HG02943 (cell line): ENCODE data around the gene TFPI.
"Not testable (repeated sequence)": the region's sequence is repeated elsewhere in the genome, so short reads cannot be mapped to it uniquely, and the experiment has no call there.

Experiments used
- ATAC-seq: cut with Tn5 transposase; IDR thresholded peaks from one replicate; pipeline ENCODE4 v1.9.1; 2021; ENCODE audit warnings: mild to moderate bottlenecking, low read depth, moderate library complexity; ENCODE audit not compliant: unreplicated experiment

Gene TFPI

DNA sequence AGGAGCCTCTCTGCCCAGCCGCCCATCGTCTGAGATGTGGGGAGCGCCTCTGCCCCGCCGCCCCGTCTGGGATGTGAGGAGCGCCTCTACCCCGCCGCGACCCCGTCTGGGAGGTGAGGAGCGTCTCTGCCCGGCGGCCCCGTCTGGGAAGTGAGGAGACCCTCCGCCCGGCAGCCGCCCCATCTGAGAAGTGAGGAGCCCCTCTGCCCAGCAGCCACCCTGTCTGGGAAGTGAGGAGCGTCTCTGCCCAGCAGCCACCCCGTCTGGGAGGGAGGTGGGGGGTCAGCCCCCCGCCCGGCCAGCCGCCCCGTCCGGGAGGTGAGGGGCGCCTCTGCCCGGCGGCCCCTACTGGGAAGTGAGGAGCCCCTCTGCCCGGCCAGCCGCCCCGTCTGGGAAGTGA is 2.3 kb upstream of the TFPI start:
- ATAC-seq, result not testable (repeated sequence)

DNA sequence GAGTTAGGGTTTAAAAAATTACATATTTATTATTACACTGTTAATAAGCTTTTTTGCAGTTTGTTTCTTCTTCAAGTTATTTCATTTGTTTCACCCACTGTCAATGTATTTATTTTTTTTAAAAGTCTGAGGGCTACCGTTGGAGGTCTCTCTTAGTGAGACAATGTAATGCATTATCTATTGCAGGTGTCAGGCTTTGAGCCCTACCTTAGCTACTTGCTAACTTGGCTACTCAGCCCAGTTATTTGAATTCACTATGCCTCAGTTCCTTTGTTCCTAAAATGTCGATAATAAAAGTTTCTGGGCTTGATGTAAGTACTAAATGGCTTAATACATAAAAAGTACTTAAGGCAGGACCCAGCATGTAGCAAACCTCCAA is 458 bp upstream of the TFPI start:
- ATAC-seq, result no peak

DNA sequence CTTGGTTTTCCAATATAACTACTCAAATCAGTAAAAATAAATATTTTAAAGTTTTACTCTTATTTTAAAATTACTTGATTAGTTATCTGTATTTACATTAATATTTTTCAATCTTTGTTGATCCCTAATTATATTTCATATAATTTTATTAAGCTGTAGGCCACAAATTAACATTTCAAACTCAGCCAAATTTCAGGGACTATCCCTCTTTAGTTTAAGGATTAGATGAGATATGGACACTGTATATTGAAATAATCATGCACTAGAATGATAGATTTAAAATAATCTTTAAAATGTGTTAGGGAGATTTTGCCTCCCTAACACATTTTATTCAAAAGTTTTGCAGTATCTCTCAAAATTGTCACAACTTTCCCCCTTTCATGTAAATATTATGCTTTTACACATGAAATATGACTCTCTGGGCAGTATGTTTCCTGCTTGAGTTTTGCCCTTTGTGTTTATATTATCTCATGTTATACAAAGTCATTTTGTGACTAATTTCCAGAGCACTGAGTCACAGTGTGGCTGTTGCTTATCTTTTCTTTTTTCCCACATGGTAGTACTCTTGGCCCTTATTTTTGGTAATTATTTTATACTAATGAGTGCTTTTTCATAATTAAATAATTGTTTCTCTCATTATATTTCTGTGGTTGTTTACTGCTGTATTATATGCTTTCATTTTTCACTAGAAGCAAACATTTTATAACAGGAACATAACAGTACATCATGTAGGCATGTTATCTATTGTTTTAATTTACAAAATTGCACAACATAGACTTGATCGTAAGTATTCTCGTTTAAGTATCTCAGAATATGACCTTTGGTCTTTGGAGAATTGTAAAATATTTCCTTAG is 1.2 kb downstream of the TFPI start:
- ATAC-seq, result no peak

DNA sequence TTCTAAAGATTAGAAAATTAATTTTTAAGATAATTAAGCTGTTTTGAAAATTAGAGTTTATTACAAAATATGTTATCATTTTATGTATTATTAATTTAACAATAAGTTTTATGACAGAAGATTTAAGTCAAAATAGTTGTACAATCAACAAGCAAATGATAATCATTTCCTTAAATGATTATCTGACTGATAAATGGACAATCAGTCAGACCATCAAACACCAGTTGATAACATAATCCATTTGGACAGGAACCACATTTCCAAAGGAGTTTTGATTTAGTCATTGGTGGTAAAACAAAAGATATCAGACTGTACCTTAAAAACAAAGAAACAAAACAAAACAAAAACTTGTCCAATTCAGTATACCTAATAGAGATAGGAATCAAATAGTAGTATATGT is 1.9 kb downstream of the TFPI start:
- no peak for ATAC-seq

DNA sequence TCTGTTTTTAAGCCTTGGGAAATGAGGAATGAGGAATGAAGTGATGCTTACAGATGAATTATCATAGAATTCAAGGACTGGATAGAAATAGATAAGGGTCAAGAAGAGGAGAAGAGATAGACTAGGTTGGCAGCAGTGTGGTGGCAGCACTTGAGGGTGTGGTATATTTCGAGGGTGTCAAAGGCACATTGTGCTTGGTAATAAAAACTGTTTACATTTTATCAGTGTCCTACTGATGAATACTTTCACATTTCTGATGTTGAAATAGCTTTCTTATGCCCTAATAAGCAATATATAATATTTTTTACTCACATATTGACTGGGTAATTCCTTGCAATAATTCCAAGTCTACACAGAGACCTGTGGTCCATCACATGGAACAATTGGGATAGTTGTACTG is 3.4 kb downstream of the TFPI start:
- ATAC-seq, result no peak

DNA sequence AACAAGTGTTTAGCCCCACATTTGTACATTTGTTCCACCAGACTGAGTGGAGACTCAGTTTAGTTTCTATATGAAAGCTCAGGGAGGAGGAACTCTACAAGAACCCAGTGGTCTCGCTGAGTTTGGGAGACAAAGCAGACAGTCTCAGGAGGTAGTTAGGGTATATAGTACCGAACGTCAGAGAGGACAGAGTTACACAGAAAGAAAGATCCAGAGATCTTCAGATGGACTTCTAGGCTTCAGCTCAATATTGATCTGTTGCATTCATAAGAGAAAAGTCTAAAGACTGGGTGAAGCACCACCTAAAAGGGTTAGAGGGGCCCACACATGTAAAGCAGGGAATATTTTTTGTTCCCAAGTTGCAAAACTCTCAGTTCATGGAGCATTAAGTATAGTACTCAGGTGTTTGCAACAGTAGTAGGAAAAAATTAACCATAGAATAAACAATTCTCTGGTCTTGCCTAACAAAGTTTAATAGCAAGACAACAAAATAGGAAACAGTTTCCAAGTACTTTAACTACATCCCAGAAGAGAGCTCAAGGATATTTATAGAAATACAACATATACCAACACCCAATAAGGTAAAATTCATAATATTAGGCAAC is 4.2 kb downstream of the TFPI start:
- ATAC-seq, result no peak

DNA sequence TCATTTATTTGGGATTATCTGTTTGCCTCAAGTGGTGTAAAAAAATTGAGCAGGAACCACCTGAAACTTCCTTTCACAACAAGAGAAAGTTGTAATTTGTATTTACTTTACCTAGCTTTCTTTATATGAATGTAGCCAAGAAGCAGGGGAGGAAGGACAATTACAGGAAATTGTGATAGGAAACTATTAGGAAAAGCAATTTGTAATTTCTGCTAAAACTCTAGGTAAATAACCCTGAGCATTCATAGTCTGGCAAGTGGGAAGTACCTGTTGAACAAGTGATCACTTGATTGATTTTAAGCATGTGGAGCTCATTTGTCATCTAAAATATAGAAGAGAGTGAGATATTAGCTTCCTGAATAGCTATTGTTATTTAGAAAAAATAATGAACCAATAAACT is 5.0 kb downstream of the TFPI start:
- no peak for ATAC-seq

DNA sequence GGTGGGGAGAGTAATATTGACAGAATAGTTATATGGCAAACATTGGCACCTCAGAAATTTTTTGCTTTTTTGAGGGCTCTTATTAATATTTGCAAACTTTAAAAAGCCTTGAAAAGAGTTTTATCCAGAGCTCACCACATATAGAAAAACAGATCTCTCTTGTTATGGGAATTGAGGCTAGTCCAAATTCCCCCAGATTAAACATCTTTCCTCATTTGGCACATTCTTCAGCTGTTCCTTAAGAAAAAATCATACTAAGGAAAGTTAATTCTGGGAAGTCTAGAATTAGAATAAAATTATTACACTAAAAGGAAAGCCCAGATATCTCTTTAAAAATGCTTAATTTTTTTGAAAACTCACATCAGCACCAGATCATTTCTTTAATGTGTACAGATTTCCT is 5.6 kb downstream of the TFPI start:
- no peak for ATAC-seq

DNA sequence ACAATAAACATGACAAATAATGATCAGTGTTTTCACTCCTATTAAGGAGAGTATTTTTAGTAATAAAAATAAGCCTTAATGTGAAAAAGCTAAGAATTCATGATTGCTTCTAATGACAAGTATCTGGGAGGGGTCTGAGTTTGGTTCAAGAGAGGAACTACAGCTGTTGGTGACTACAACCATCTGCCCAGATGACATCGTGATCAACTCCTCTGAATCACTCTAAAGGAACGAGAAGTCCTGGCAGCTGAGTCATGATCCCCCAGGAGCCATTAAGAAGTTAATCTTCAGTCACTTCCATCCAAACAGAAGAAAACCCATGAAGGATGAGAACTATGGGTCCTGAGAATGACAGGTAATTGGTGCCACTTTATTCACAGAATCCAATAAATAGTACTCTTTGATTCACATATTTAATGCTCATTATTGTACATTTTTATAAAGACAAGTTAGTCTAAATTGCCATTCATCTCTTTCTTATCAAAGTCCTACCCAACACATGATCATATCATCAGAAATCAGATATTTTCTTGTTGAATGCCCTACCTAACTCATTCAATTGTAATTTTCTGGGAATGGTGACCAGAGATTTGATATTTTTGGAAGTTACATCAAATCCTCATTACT is 6.8 kb downstream of the TFPI start:
- ATAC-seq, result no peak

DNA sequence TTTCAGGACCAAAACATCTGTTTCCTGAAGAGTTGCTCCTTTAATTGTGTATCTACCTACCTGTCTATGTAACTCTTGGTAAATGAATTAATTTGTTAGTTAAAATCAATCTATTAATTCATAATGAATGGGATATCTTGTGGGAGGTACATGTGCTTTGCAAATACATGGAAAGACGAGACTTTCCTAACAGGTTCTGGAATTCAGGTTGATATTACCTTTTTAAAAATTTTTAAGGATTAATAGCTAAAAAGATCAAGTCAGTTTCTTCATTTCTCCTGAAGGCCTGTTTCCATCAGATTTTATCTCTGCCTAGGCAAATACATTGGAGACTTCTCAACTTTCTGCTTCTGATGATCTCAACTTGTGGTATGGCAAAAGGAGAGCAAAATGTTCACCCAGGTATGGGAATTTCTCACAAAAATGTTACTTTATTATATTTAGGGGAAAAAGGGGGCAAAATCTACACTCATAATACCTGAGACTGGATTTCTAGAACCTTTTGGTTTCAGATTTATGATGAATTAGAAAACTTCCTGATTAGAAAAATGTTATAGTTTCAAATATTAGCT is 7.4 kb downstream of the TFPI start:
- no peak for ATAC-seq

DNA sequence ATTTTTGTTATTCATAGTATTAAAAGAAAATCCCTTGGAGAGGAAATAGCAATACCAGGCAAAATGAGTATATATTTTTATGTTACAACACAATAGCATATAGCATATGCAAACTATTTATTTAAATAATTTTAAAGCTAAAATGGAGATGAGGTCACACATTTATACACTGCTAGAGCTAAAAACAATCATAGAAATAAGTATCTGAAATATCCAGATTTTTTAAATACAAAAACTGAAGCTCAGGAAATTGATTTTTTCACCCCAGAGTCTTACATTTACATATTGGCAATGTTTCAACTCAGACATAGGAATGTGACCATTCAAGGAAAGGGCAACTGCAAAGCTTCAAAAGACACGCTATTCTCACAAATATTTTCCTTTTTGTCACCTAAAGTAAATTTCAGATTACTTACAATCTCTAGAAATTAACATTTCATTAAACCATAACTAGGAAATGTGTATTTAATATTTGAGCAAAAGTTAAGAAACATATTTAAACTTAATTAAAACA is 8.9 kb downstream of the TFPI start:
- ATAC-seq, result no peak

DNA sequence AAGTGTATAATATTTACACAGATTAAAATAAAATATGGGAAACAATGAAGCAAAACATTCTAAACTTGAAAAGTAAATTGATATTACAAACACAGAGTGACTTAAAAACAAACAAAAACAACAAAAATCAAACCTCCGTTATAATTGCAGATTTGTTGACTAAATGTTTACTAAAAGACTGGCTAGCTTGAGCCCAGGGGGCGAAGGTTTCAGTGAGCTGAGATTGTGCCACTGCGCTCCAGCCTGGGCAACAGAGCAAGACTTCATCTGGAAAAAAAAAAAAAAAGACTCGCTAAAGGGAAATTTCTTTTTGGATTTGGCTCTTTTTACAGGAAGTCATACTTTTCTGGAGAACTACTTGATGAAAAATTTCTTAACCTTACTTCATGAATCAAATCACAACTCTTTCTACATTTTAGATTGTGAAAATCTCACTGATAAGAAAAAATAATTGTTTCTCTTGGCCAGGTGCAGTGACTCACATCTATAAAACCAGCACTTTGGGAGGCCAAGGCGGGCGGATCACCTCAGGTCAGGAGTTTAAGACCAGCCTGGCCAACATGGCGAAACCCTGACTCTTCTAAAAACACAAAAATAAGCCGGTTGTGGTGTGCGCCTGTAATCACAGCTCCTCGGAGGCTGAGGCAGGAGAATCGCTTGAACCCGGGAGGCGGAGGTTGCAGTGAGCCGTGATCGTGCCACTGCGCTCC is 9.7 kb downstream of the TFPI start:
- no peak for ATAC-seq

DNA sequence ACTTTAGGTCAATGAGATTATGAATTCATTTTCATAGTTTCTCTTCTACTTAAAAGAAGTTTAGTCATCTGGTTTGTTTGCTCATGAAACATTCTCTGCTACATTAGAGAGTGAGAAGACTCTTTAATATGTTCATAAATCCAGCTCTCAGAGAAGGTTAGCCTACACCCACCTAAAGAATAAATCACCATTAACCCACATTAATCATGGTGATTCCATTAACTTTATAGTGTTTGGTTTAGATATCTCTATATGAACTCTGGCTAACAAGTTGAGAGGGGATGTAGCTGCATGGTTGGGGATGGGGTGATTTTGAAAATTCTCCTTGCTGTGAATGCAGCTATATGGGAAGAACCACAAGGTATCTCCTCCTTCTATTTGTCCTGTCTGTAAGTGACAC is 10.7 kb downstream of the TFPI start:
- no peak for ATAC-seq

DNA sequence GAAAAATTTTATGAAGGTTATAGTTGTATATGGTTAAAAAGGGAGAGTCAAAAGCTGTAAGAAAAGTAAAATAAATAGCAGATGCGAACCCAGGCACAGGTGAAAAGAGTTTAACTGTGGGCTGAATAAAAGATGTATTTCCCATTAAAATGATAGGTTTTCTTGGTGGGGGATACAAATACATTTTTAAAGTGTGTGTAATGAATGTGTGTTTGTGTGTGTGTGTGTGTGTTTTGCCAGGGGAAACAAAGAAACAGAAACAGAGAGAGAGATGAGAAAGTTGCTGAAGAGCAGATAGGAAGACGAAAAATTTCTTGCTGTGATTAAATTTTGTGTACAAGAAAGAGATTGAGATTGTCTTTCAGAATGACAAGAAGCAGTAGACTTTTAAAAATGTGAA is 12.1 kb downstream of the TFPI start:
- no peak for ATAC-seq

DNA sequence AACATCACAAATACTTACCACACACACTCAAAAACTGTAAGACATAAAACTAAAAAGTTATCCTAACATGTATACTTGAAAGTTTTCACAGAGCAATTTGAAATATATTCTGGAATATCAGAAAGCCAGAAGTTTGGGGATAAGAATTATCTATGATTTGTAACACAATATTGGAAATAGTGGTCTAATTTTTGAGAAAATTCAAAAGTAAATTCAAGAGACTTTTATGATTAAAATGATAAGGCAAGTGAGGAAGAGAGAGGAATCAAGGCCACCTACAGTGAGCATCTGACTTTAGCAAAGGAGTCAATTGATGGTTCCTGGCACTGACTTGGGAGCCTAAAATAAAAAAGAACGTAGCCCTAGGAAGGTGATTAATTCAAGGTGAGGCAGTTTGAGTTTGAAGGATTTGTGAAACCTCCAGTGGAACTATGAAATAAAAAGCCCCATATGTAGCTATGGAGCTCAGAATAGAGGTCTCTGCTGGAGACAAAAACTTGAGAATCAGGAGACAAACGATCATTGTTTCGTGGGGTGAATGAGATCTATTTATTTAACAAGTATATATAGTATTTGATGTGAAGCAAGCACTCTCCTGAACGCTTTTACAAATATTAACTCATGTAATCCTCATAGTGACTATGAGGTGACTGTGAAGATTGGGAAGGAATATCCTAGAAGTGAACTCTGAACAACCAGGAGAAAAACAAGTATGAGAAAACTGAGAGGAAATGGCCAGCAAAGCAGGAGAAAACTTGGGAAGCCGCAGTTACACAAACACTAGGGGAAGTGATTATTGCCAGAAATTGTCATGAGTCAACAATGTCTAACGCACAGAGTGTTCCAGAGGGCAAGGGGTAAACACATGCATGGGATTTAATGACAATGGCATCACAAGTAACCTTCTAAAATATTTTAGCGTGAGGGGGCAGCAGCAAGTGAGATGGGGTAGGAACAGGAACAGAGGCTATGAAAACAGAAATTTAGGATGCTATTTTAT is 12.8 kb downstream of the TFPI start:
- ATAC-seq, result no peak

DNA sequence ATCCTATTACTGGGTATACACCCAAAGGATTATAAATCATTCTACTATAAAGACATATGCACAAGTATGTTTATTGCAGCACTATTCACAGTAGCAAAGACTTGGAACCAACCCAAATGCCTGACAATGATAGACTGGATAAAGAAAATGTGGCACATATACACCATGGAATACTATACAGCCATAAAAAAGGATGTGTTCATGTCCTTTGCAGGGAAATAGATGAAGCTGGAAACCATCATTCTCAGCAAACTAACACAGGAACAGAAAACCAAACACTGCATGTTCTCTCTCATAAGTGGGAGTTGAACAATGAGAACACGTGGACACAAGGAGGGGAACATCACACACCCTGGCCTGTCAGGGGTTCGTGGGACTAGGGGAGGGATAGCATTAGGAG is 16.0 kb downstream of the TFPI start:
- ATAC-seq, result not testable (repeated sequence)

DNA sequence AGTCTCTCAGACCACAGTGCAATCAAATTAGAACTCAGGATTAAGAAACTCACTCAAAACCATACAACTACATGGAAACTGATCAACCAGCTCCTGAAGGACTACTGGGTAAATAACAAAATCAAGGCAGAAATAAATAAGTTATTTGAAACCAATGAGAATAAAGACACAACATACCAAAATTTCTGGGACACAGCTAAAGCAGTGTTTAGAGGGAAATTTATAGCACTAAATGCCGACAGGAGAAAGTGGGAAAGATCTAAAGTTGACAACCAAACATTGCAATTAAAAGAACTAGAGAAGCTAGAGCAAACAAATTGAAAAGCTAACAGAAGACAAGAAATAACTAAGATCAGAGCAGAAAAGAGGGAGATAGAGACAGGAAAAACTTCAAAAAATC is 18.9 kb downstream of the TFPI start:
- ATAC-seq, result not testable (repeated sequence)

DNA sequence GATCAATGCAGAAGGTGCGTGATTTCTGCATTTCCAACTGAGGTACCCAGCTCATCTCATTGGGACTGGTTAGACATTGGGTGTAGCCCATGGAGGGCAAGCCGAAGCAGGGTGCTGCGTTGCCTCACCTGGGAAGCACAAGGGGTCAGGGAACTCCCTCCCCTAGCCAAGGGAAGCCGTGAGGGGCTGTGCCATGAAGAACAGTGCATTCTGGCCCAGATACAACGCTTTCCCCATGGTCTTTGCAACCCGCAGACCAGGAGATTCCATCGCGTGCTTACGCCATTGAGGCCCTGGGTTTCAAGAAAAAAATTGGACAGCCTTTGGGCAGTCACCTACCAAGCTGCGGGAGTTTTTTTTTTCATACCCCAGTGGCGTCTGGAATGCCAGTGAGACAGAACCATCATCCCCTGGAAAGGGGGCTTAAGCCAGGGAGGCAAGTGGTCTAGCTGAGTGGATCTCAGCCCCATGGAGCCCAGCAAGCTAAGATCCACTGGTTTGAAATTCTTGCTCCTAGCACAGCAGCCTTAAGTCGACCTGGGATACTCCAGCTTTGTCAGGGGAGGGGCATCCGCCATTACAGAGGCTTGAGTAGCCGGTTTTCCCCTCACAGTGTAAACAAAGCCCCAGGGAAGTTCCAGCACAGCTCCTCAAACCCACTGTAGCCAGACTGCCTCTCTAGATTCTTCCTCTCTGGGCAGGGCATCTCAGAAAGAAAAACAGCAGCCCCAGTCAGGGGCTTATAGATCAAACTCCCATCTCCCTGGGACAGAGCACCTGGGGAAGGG is 21.7 kb downstream of the TFPI start:
- no peak for ATAC-seq
